HK-2 (cell line): ENCODE results near the gene FXYD4.
"Not testable (repeated sequence)": the region's sequence is repeated elsewhere in the genome, so short reads cannot be mapped to it uniquely, and the experiment has no call there.

Experiments used
- DNase-seq: peaks from one replicate; pipeline ENCODE4 v3.0.0-alpha.2; 2018; ENCODE audit not compliant: unreplicated experiment

FXYD4 gene

DNA sequence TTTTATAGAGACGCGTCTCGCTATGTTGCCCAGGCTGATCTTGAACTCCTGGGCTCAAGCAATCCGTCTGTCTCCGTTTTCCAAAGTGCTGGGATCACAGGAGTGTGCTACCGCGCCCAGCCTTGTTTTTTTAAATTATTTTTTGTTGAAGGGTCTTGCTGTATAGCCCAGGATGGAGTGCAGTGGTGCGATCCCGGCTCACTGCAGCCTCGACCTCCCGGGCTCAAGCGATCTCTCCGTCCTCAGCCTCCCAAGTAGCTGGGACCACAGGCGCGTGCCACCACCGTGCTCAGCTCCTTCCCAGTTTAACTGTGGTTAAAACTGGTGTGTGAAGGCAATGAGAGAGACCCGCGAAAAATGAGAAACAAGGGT lies 48.5 kb downstream of the FXYD4 start:
- no peak for DNase-seq

DNA sequence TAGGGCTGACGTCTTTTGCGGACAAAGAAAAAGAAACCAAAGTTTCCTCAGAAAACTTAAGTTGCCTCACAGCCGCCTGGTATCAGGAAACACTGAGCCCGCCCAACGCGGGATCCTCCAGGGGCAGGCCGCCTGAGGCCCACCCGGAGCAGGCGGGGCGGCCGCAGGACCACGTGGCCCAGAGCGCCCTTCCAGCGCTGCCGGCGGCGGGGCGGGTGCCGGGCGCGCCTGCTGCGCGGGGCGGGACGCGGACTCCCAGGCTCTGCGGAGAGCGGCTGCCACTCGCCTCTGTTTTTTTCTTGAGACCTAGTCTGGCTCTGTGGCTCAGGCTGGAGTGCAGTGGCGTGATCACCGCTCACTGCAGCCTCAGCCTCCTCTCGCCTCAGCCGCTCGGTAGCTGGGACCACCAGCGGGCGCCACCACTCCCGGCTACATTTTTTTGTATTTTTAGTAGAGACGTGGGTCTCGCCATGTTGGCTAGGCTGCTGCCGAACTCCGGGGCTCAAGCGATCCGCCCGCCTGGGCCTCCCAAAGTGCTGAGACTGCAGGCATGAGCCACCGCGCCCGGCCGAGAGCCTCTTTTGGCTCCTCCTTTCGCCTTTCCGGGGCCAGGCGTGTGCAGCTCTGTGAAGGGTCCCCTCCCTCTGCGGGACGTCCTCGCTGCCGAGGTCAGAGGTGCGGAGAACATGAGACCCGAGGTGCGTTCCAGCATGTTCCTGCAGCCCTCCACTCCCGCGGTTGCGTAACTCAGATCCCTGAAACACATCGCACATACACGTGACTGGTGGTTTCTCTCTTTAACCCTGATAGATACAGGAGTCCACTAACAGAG lies 49.1 kb downstream of the FXYD4 start:
- DNase-seq = peak; percentile 91

DNA sequence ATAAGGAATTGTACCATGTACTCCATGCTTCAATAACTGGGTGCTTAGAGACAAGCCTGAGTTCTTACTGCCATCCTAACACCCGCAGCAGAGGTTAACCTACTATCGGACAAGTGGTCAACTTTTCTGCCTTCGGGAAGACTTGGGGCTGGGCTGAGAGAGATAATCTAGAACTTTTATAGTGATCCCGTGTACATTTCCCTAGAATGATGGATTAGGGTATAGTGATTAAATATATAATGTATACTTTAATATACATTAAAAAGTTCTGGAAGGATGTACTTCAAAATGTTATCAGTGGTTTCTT lies 49.7 kb downstream of the FXYD4 start:
- no peak for DNase-seq

DNA sequence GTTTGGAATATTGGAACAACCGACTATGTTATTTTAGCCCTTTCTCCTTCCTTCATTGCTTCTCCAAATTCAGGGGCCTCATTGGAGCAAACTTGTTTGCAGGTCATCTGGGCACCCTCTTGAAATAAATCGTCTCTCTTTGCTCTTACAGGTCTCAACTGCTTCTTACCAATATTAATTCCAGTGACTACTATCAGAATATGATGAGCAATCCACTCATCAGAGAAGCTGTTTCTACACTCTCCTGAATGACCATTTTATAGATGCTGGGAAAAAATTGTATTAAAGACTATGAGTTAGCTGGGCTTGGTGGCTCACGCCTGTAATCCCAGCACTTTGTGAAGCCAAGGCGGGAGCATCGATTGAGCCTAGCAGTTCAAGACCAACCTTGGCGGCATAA lies 50.1 kb downstream of the FXYD4 start:
- DNase-seq = no peak

DNA sequence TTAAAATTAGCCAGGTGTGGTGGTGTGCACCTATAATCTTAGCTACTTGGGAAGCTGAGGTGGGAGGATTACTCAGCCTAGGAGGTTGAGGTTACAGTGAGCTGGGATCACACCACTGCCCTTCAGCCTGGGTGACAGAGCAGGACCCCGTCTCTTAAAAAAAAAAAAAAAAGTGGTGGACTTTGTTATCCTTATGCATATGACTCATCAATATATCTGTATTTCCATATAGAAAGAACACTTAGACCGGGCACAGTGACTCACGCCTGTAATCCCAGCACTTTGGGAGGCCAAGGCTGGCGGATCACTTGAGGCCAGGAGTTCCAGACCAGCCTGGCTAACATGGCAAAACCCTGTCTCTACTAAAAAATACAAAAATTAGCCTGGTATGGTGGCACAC lies 50.5 kb downstream of the FXYD4 start:
- not testable (repeated sequence) for DNase-seq

DNA sequence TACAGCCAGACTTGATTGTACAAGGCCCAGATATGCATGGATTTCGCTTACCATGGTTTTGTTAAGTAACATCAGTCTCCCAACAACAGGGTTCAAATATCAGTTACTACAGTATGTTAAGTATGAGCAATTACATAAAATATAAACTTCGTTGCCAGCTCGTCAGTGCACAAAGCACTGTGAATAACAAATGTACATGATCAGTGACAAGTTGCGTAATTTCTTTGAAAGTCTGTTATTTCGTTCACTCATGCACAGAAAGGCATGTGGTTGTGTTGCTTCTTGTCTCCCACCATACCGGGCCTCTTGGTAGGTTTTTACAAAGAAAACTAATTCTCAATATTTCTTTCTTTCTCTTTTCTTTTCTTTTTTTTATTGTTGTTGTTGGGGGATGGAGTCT lies 53.0 kb downstream of the FXYD4 start:
- no peak for DNase-seq
